ENCODE data around the gene PTPRN2.
A peak's percentile ranks its signal among the peaks of the same experiment; 100 is the strongest.

Gene PTPRN2

GRCh38 chr7:157673573-157673972 lies 914.0 kb downstream of the PTPRN2 start:
- Histone ChIP-seq H3K4me3 (ENCODE audit: low read length) (no peak overlapping the region), H3K9ac (ENCODE audit: low read length) (no peak overlapping the region), H3K79me2 (ENCODE audit: control insufficient read depth, insufficient read depth, low read length) (no peaks in the 10 kb centered on the region), H4K5ac (ENCODE audit: low read length) (no peak overlapping the region), H3K4ac (ENCODE audit: low read depth, low read length) (no peak overlapping the region), H3K4me2 (ENCODE audit: low read length) (no peak overlapping the region), H3K27me3 (ENCODE audit: insufficient read depth, low read length, poor library complexity) (no peaks in the 10 kb centered on the region), H3K79me1 (ENCODE audit: low read length) (no peaks in the 10 kb centered on the region), H3K27ac (ENCODE audit: low read depth, low read length) (no peak overlapping the region), H4K8ac (ENCODE audit: low read depth, low read length) (no peak overlapping the region), H3K18ac (ENCODE audit: low read length) (no peak overlapping the region), H3K36me3 (ENCODE audit: control insufficient read depth, insufficient read depth, low read length) (no peaks in the 10 kb centered on the region), H3K4me1 (ENCODE audit: control insufficient read depth, low read depth, low read length) (peaks cover 1% of the 10 kb centered on the region), H3K23ac (ENCODE audit: low read length) (no peak overlapping the region), H2AK5ac (ENCODE audit: low read length) (no peak overlapping the region), H2BK120ac (ENCODE audit: low read depth, low read length) (no peak overlapping the region), H3K56ac (ENCODE audit: low read length) (no peak overlapping the region), H2BK15ac (replicated peaks; ENCODE audit: low read depth) (no peak overlapping the region), H2BK5ac (ENCODE audit: low read length) (no peak overlapping the region)
- no CpG with 5 or more reads among the region's 14 CpGs for WGBS (ENCODE audit: extremely low coverage, insufficient coverage, low lambda C conversion rate)
- no peak for DNase-seq

- no peak overlapping the region for H3K9ac ChIP-seq (ENCODE audit: low read length)
- H3K18ac ChIP-seq (ENCODE audit: low read length) = no peak overlapping the region
- no peak overlapping the region for H4K5ac ChIP-seq (ENCODE audit: low read length)
- no peaks in the 10 kb centered on the region for H3K4me1 ChIP-seq (ENCODE audit: control insufficient read depth, low read depth, low read length)
- H2BK5ac ChIP-seq (ENCODE audit: low read length) = no peak overlapping the region
- no peaks in the 10 kb centered on the region for H3K79me1 ChIP-seq (ENCODE audit: low read length)
- no peaks in the 10 kb centered on the region for H3K36me3 ChIP-seq (ENCODE audit: control insufficient read depth, insufficient read depth, low read length)
- no peak overlapping the region for H3K56ac ChIP-seq (ENCODE audit: low read length)
- no peak overlapping the region for H3K4me2 ChIP-seq (ENCODE audit: low read length)
- no peaks in the 10 kb centered on the region for H3K27me3 ChIP-seq (ENCODE audit: insufficient read depth, low read length, poor library complexity)
- H3K27ac ChIP-seq (ENCODE audit: low read depth, low read length) = no peak overlapping the region
- no peak for DNase-seq
- H3K4me3 ChIP-seq (ENCODE audit: low read length) = no peak overlapping the region
- H3K4ac ChIP-seq (ENCODE audit: low read depth, low read length) = no peak overlapping the region
- H4K8ac ChIP-seq (ENCODE audit: low read depth, low read length) = no peak overlapping the region
- no peaks in the 10 kb centered on the region for H3K79me2 ChIP-seq (ENCODE audit: control insufficient read depth, insufficient read depth, low read length)
- WGBS (ENCODE audit: extremely low coverage, insufficient coverage, low lambda C conversion rate) = no CpG with 5 or more reads among the region's 39 CpGs
- H3K23ac ChIP-seq (ENCODE audit: low read length) = no peak overlapping the region
- no peak overlapping the region for H2BK120ac ChIP-seq (ENCODE audit: low read depth, low read length)
- H2BK15ac ChIP-seq (replicated peaks; ENCODE audit: low read depth) = no peak overlapping the region
- no peak overlapping the region for H2AK5ac ChIP-seq (ENCODE audit: low read length)
Measured at GRCh38 chr7:157671358-157672255, 916.0 kb downstream of the PTPRN2 start.

GRCh38 chr7:157670490-157671357 lies 916.9 kb downstream of the PTPRN2 start:
- Histone ChIP-seq H3K56ac (ENCODE audit: low read length) (no peak overlapping the region), H3K27me3 (ENCODE audit: insufficient read depth, low read length, poor library complexity) (no peaks in the 10 kb centered on the region), H4K5ac (ENCODE audit: low read length) (no peak overlapping the region), H3K4ac (ENCODE audit: low read depth, low read length) (no peak overlapping the region), H3K18ac (ENCODE audit: low read length) (no peak overlapping the region), H3K79me1 (ENCODE audit: low read length) (no peaks in the 10 kb centered on the region), H2BK120ac (ENCODE audit: low read depth, low read length) (no peak overlapping the region), H3K36me3 (ENCODE audit: control insufficient read depth, insufficient read depth, low read length) (no peaks in the 10 kb centered on the region), H2BK15ac (replicated peaks; ENCODE audit: low read depth) (no peak overlapping the region), H2AK5ac (ENCODE audit: low read length) (no peak overlapping the region), H4K8ac (ENCODE audit: low read depth, low read length) (no peak overlapping the region), H2BK5ac (ENCODE audit: low read length) (no peak overlapping the region), H3K4me3 (ENCODE audit: low read length) (no peak overlapping the region), H3K4me1 (ENCODE audit: control insufficient read depth, low read depth, low read length) (no peaks in the 10 kb centered on the region), H3K4me2 (ENCODE audit: low read length) (no peak overlapping the region), H3K23ac (ENCODE audit: low read length) (no peak overlapping the region), H3K79me2 (ENCODE audit: control insufficient read depth, insufficient read depth, low read length) (no peaks in the 10 kb centered on the region), H3K27ac (ENCODE audit: low read depth, low read length) (no peak overlapping the region), H3K9ac (ENCODE audit: low read length) (no peak overlapping the region)
- DNase-seq = peak; percentile 37
- WGBS (ENCODE audit: extremely low coverage, insufficient coverage, low lambda C conversion rate) = no CpG with 5 or more reads among the region's 22 CpGs

- Histone ChIP-seq H2BK5ac (ENCODE audit: low read length) (no peak overlapping the region), H3K27me3 (ENCODE audit: insufficient read depth, low read length, poor library complexity) (no peaks in the 10 kb centered on the region), H4K5ac (ENCODE audit: low read length) (no peak overlapping the region), H3K79me2 (ENCODE audit: control insufficient read depth, insufficient read depth, low read length) (no peaks in the 10 kb centered on the region), H3K4ac (ENCODE audit: low read depth, low read length) (no peak overlapping the region), H4K8ac (ENCODE audit: low read depth, low read length) (no peak overlapping the region), H3K4me2 (ENCODE audit: low read length) (no peak overlapping the region), H3K27ac (ENCODE audit: low read depth, low read length) (no peak overlapping the region), H3K9ac (ENCODE audit: low read length) (no peak overlapping the region), H2AK5ac (ENCODE audit: low read length) (no peak overlapping the region), H3K36me3 (ENCODE audit: control insufficient read depth, insufficient read depth, low read length) (no peaks in the 10 kb centered on the region), H3K23ac (ENCODE audit: low read length) (no peak overlapping the region), H3K18ac (ENCODE audit: low read length) (no peak overlapping the region), H3K79me1 (ENCODE audit: low read length) (no peaks in the 10 kb centered on the region), H2BK15ac (replicated peaks; ENCODE audit: low read depth) (no peak overlapping the region), H3K4me3 (ENCODE audit: low read length) (no peak overlapping the region), H3K4me1 (ENCODE audit: control insufficient read depth, low read depth, low read length) (no peaks in the 10 kb centered on the region), H2BK120ac (ENCODE audit: low read depth, low read length) (no peak overlapping the region), H3K56ac (ENCODE audit: low read length) (no peak overlapping the region)
- no peak for DNase-seq
- WGBS (ENCODE audit: extremely low coverage, insufficient coverage, low lambda C conversion rate) = no CpG with 5 or more reads among the region's 33 CpGs
Measured at GRCh38 chr7:157669768-157670351, 917.8 kb downstream of the PTPRN2 start.

GRCh38 chr7:157668884-157669767 lies 918.5 kb downstream of the PTPRN2 start:
- Histone ChIP-seq H3K4ac (ENCODE audit: low read depth, low read length) (no peak overlapping the region), H3K9ac (ENCODE audit: low read length) (no peak overlapping the region), H3K4me2 (ENCODE audit: low read length) (no peak overlapping the region), H4K8ac (ENCODE audit: low read depth, low read length) (no peak overlapping the region), H3K79me2 (ENCODE audit: control insufficient read depth, insufficient read depth, low read length) (no peaks in the 10 kb centered on the region), H3K4me3 (ENCODE audit: low read length) (no peak overlapping the region), H3K36me3 (ENCODE audit: control insufficient read depth, insufficient read depth, low read length) (no peaks in the 10 kb centered on the region), H3K27me3 (ENCODE audit: insufficient read depth, low read length, poor library complexity) (no peaks in the 10 kb centered on the region), H2BK120ac (ENCODE audit: low read depth, low read length) (no peak overlapping the region), H2BK15ac (replicated peaks; ENCODE audit: low read depth) (no peak overlapping the region), H3K56ac (ENCODE audit: low read length) (no peak overlapping the region), H4K5ac (ENCODE audit: low read length) (no peak overlapping the region), H3K23ac (ENCODE audit: low read length) (peak overlapping the region; percentile 66), H2AK5ac (ENCODE audit: low read length) (no peak overlapping the region), H3K4me1 (ENCODE audit: control insufficient read depth, low read depth, low read length) (no peaks in the 10 kb centered on the region), H3K18ac (ENCODE audit: low read length) (no peak overlapping the region), H3K27ac (ENCODE audit: low read depth, low read length) (no peak overlapping the region), H3K79me1 (ENCODE audit: low read length) (no peaks in the 10 kb centered on the region), H2BK5ac (ENCODE audit: low read length) (no peak overlapping the region)
- no CpG with 5 or more reads among the region's 33 CpGs for WGBS (ENCODE audit: extremely low coverage, insufficient coverage, low lambda C conversion rate)
- no peak for DNase-seq
